ENCODE data around the gene ABHD10. TPM values are rescaled to one million over a fixed set of nuclear protein-coding genes. Genes with fewer than 3 reads are reported as not detected.
"Not testable (repeated sequence)": the region's sequence is repeated elsewhere in the genome, so short reads cannot be mapped to it uniquely, and the experiment has no call there.

ABHD10 gene
- total RNA-seq, 1 donor from 2014 or later: 55.6 TPM

DNA sequence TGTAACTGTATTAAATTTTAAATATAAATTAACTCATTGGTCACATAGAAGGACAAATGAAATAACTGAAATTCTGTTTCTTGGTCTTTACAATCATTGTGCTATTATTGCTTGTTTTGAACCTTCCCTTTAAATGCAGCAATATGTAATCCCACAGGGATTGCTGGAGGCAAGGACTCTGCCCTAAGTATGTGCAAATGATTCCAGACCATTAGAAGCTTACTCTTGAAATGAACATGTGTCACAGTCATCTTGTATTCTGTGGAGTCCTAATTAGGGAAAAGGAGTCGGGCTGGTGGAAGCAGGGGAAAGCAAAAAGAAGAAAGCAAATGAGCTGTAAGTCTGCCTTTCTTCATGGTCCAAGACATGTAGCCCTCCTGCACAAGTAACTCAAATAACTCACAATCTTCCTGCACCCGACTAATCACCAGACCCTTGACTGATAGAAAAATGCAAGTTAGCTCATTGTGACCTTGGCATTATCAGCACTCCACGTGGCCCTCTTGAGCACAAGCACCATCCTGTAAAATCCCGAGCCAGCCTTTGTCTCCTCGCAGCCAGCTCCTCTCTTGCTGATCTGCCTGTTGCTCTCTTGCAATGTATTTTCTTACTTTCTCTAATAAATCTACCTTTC lies 53.4 kb downstream of the ABHD10 start:
- Mint-ChIP-seq H3K4me1 (peaks cover 11% of the 10 kb centered on the region), H3K4me3 (no peak overlapping the region), H3K27me3 (ENCODE audit: low read depth) (no peaks in the 10 kb centered on the region), H3K9me3 (no peaks in the 10 kb centered on the region), H3K36me3 (ENCODE audit: low read depth) (no peaks in the 10 kb centered on the region), H3K27ac (ENCODE audit: unreplicated experiment) (no peak overlapping the region)
- no peak for DNase-seq (ENCODE audit: low read depth, low spot score)
- TF ChIP-seq, protein P1, sequence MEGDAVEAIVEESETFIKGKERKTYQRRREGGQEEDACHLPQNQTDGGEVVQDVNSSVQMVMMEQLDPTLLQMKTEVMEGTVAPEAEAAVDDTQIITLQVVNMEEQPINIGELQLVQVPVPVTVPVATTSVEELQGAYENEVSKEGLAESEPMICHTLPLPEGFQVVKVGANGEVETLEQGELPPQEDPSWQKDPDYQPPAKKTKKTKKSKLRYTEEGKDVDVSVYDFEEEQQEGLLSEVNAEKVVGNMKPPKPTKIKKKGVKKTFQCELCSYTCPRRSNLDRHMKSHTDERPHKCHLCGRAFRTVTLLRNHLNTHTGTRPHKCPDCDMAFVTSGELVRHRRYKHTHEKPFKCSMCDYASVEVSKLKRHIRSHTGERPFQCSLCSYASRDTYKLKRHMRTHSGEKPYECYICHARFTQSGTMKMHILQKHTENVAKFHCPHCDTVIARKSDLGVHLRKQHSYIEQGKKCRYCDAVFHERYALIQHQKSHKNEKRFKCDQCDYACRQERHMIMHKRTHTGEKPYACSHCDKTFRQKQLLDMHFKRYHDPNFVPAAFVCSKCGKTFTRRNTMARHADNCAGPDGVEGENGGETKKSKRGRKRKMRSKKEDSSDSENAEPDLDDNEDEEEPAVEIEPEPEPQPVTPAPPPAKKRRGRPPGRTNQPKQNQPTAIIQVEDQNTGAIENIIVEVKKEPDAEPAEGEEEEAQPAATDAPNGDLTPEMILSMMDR (conservative IDR thresholded peaks at IDR 0.05): no peak

DNA sequence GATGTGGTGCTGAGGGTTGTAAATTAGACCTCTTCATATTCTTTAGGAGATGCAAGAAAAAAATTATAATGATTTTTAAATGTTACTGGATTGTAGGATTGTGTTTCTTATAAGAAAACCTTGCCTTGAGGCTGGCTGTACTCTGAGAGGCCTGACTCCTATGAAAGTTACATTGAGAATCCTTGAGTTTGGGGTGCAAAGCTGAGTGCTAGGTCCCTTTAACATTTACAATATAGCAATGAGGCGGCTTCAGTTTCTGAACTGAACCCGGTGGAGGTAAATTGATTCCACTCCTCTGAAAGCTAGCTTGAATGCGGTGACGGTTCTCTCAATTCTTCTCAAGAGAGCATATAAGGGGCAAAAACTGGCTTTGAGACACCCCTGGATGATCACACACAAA lies 55.6 kb downstream of the ABHD10 start, which contains the start of gene TMPRSS7:
TMPRSS7 (plus strand) TSS at position 301 of the 400 bp plus-strand sequence. CDS start 110 bp downstream, outside the sequence.
- peaks cover 19% of the 10 kb centered on the region for H3K4me1 Mint-ChIP-seq
- no peak for DNase-seq (ENCODE audit: low read depth, low spot score)
- TF ChIP-seq, protein P1 (conservative IDR thresholded peaks at IDR 0.05): no peak
- no peaks in the 10 kb centered on the region for H3K27me3 Mint-ChIP-seq (ENCODE audit: low read depth)
- no peaks in the 10 kb centered on the region for H3K9me3 Mint-ChIP-seq
- H3K27ac Mint-ChIP-seq (ENCODE audit: unreplicated experiment): no peak within 1 kb of the TSS
- H3K36me3 Mint-ChIP-seq (ENCODE audit: low read depth): peaks cover 3% of the 10 kb centered on the region
- no peak within 1 kb of the TSS for H3K4me3 Mint-ChIP-seq

DNA sequence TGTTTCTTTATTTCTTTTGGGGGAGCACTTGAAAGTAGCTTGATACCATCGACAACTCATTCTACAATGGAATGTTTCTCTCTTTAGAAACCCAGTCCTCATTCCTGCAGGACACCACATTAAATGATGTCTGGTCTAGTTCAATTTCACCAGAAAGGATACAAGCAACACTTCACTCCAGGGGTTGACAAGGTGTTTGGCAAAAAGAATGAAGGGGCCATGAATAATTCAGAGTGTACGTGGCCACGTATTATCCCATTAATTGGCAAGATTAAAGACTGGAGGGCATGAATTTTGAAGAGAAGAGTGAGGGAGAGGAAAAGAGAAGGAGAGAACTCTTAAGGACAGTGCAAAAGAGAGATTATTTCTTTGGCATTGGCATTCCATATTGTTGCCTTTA lies 56.4 kb downstream of the ABHD10 start:
- no peak overlapping the region for H3K27ac Mint-ChIP-seq (ENCODE audit: unreplicated experiment)
- TF ChIP-seq, protein P1 (conservative IDR thresholded peaks at IDR 0.05): no peak

DNA sequence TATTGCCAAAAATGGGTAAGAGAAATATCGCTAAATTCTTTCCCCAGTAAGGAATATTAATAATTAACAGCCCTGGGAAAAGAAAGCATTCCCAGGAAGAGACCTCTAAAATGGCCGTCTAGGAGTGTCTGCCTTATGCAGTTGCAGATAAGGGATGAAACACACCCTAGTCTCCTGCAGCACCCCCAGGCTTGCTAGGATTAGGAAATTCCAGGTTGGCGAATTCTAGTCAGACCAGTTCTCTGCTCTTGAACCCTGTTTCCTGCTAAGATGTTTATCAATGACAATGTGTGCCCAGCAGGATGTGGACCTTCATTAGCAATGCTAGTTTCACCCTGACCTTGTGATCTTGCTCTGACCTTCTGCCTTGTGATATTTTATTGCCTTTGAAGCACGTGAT lies 58.4 kb downstream of the ABHD10 start:
- peaks cover 42% of the 10 kb centered on the region for H3K4me1 Mint-ChIP-seq
- H3K9me3 Mint-ChIP-seq; H3K27ac Mint-ChIP-seq (ENCODE audit: unreplicated experiment): not testable (repeated sequence)

More for the DNA sequence above, 56.4 kb downstream of the ABHD10 start:
- H3K9me3 Mint-ChIP-seq: no peaks in the 10 kb centered on the region
- H3K36me3 Mint-ChIP-seq (ENCODE audit: low read depth): peaks cover 3% of the 10 kb centered on the region
- DNase-seq (ENCODE audit: low read depth, low spot score): no peak
- no peaks in the 10 kb centered on the region for H3K27me3 Mint-ChIP-seq (ENCODE audit: low read depth)
- peaks cover 25% of the 10 kb centered on the region for H3K4me1 Mint-ChIP-seq
- no peak overlapping the region for H3K4me3 Mint-ChIP-seq

DNA sequence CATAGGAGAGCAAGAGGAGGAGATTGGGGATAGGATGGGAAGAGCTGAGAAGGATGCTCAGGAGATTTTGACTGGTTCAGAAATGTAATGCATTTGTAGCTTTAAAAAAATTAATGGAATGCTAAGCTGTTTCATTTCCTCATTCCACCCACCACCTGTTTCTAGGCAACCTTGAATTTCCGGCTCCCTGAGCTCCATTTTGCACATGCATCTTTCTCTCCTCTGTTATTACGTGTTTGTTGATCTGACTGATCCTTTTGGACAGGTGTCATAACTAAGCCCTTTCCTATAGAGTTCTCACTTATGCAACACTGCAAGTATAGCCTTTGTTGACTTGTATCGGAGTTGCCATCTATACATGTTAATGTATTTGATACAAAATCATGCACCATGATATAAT lies 60.0 kb downstream of the ABHD10 start:
- Mint-ChIP-seq H3K27me3 (ENCODE audit: low read depth) (no peaks in the 10 kb centered on the region), H3K4me1 (peaks cover 43% of the 10 kb centered on the region), H3K27ac (ENCODE audit: unreplicated experiment) (no peak overlapping the region), H3K9me3 (no peaks in the 10 kb centered on the region), H3K4me3 (no peak overlapping the region), H3K36me3 (ENCODE audit: low read depth) (peaks cover 3% of the 10 kb centered on the region)
- no peak for DNase-seq (ENCODE audit: low read depth, low spot score)
- TF ChIP-seq, protein P1 (conservative IDR thresholded peaks at IDR 0.05): no peak

More for the DNA sequence above, 58.4 kb downstream of the ABHD10 start:
- H3K27me3 Mint-ChIP-seq (ENCODE audit: low read depth); DNase-seq (ENCODE audit: low read depth, low spot score); H3K36me3 Mint-ChIP-seq (ENCODE audit: low read depth); H3K4me3 Mint-ChIP-seq: not testable (repeated sequence)

DNA sequence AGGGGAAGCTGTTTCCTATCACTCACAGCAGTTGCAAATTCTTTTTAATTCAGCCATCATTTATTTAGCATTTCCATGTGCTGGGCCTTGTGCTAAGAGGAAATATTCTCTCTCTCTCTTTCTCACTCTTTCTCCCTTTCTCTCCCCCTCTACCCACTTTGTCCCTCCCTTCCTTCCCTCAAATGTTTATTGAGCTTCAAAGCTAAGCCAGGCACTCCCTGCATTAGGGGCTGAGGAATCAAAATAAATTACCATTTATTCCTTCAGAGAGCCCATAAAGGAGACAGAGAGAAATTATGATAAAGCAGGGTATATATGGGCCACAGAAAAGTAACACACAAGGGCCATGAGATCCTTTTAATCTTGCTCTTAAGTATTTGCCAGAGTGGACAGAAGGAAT lies 62.5 kb downstream of the ABHD10 start:
- H3K36me3 Mint-ChIP-seq (ENCODE audit: low read depth): peaks cover 3% of the 10 kb centered on the region
- no peaks in the 10 kb centered on the region for H3K27me3 Mint-ChIP-seq (ENCODE audit: low read depth)
- H3K4me1 Mint-ChIP-seq: peaks cover 33% of the 10 kb centered on the region
- TF ChIP-seq, protein P1 (conservative IDR thresholded peaks at IDR 0.05): no peak
- no peak overlapping the region for H3K4me3 Mint-ChIP-seq
- DNase-seq (ENCODE audit: low read depth, low spot score): no peak
- no peaks in the 10 kb centered on the region for H3K9me3 Mint-ChIP-seq
- H3K27ac Mint-ChIP-seq (ENCODE audit: unreplicated experiment): no peak overlapping the region
